ENCODE results near the gene PPP1R16B. TPM values are rescaled to one million over a fixed set of nuclear protein-coding genes. Genes with fewer than 3 reads are reported as not detected.
"Not testable (repeated sequence)": the region's sequence is repeated elsewhere in the genome, so short reads cannot be mapped to it uniquely, and the experiment has no call there.

Gene PPP1R16B
- polyA plus RNA-seq, 2 of the 4 experiments (the other 2 are of a cell fraction) = 0.17 to 0.31 TPM

DNA sequence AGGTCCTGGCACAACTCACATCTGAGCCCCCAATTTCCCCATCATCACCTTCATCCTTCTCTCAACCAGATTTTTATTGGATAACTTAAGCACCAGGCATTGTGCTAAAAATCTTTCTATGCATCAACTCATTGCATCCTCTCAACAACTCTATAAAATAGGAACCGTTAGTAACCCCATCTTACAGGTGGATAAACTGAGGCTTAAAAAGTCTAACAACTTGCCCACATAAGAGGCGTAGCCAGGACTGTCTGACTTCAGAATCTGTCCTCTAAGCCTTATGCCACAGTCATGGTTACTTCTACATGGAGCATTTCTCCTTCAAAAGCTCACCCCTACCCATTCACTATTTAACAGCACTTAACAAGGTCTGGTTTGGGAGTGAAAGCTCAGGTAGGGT lies 51.1 kb downstream of the PPP1R16B start:
- WGBS (ENCODE audit: missing lambda C conversion rate) = 72% methylated on average over 2 of the region's 2 CpGs
- TF ChIP-seq EHF (CRISPR knock-in tag; IDR thresholded peaks at IDR 0.05) = no peak
- TF ChIP-seq HDAC2 (IDR thresholded peaks at IDR 0.05) = no peak
- no peak for TF ChIP-seq RAD21 (conservative IDR thresholded peaks at IDR 0.05 in 1 of 2, IDR thresholded peaks at IDR 0.05 in 1 of 2)
- no peak for TF ChIP-seq KDM5A (IDR thresholded peaks at IDR 0.05)
- no peak for TF ChIP-seq CTCF (IDR thresholded peaks at IDR 0.05)
- TF ChIP-seq GATA3 (IDR thresholded peaks at IDR 0.05; ENCODE audit: borderline replicate concordance) = no peak
- no peak for TF ChIP-seq RFX5 (IDR thresholded peaks at IDR 0.05)
- no peak for TF ChIP-seq CHD2 (IDR thresholded peaks at IDR 0.05; ENCODE audit: low read length, partially characterized antibody)
- TF ChIP-seq E2F6 (IDR thresholded peaks at IDR 0.05; ENCODE audit: borderline replicate concordance, low read depth) = no peak
- TF ChIP-seq EP300 (IDR thresholded peaks at IDR 0.05) = no peak
- DNase-seq (ENCODE audit: low read depth in 1 of 2, low spot score in 1 of 2) = no peak
- ChIA-PET POLR2A (no interaction called here), CTCF (no interaction called here)
- FAIRE-seq = no peak
- H3K4me3 ChIP-seq = no peak overlapping the region
- ATAC-seq = no peak
- no peak overlapping the region for H3K27ac ChIP-seq
- no peaks in the 10 kb centered on the region for H3K9me3 ChIP-seq
- no peaks in the 10 kb centered on the region; the same call in 2 of the 3 replicates for H3K4me1 ChIP-seq
- H3K4me2 ChIP-seq = no peak overlapping the region

- no peaks in the 10 kb centered on the region; the same call in 2 of the 3 replicates for H3K4me1 ChIP-seq
- ATAC-seq (no peak), FAIRE-seq (no peak), DNase-seq (ENCODE audit: low read depth in 1 of 2, low spot score in 1 of 2) (no peak)
- CTCF ChIA-PET = interaction anchor here (0.7 to 3.2 kb wide), 4 partner anchors 9 to 51 kb away, joined by 3 to 10 read pairs (median 4); no protein-coding TSS in a partner anchor
- H3K9me3 ChIP-seq = no peaks in the 10 kb centered on the region
- H3K27ac ChIP-seq = no peak overlapping the region
- TF ChIP-seq ESRRA (IDR thresholded peaks at IDR 0.05; ENCODE audit: borderline replicate concordance, low read length) = no peak
- no peak for TF ChIP-seq ZC3H11A (IDR thresholded peaks at IDR 0.05)
- TF ChIP-seq PHF8 (IDR thresholded peaks at IDR 0.05; ENCODE audit: borderline replicate concordance, low read depth) = no peak
- TF ChIP-seq, protein P1, sequence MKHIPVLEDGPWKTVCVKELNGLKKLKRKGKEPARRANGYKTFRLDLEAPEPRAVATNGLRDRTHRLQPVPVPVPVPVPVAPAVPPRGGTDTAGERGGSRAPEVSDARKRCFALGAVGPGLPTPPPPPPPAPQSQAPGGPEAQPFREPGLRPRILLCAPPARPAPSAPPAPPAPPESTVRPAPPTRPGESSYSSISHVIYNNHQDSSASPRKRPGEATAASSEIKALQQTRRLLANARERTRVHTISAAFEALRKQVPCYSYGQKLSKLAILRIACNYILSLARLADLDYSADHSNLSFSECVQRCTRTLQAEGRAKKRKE (CRISPR knock-in tag; IDR thresholded peaks at IDR 0.05; ENCODE audit: low read depth) = no peak
- no peak for TF ChIP-seq RFX5 (IDR thresholded peaks at IDR 0.05)
- no peak for TF ChIP-seq CTCF (IDR thresholded peaks at IDR 0.05)
- no peak overlapping the region for H3K4me3 ChIP-seq
- H3K4me2 ChIP-seq = no peak overlapping the region
- POLR2A ChIA-PET = no interaction called here
- 56% methylated on average over 7 of the region's 7 CpGs for WGBS (ENCODE audit: missing lambda C conversion rate)
Observed at GRCh38 chr20:38857703-38858102, 52.2 kb downstream of the PPP1R16B start.

GRCh38 chr20:38859070-38859690 lies 53.7 kb downstream of the PPP1R16B start:
- Histone ChIP-seq H3K4me1 (no peaks in the 10 kb centered on the region; the same call in 2 of the 3 replicates), H3K4me2 (no peak overlapping the region), H3K9me3 (no peaks in the 10 kb centered on the region), H3K4me3 (no peak overlapping the region), H3K27ac (no peak overlapping the region)
- ATAC-seq (no peak), DNase-seq (ENCODE audit: low read depth in 1 of 2, low spot score in 1 of 2) (no peak), FAIRE-seq (no peak)
- 53% methylated on average over 8 of the region's 9 CpGs for WGBS (ENCODE audit: missing lambda C conversion rate)
- ChIA-PET POLR2A (no interaction called here), CTCF (interaction anchor here (0.8 to 4.6 kb wide), 7 partner anchors 12 to 52 kb away, joined by 3 to 14 read pairs (median 5); no protein-coding TSS in a partner anchor)
- no peak for TF ChIP-seq CEBPB (IDR thresholded peaks at IDR 0.05)
- TF ChIP-seq GATA3 (IDR thresholded peaks at IDR 0.05; ENCODE audit: borderline replicate concordance) = no peak
- no peak for TF ChIP-seq POLR2A (IDR thresholded peaks at IDR 0.05; ENCODE audit: low read length)
- no peak for TF ChIP-seq KDM1A (IDR thresholded peaks at IDR 0.05; ENCODE audit: low read depth)
- TF ChIP-seq HDAC2 (IDR thresholded peaks at IDR 0.05) = no peak
- TF ChIP-seq SMC3 (IDR thresholded peaks at IDR 0.05) = no peak

- H3K9me3 ChIP-seq; ATAC-seq; FAIRE-seq; POLR2A ChIA-PET; H3K27ac ChIP-seq; H3K4me1 ChIP-seq; H3K4me3 ChIP-seq; H3K4me2 ChIP-seq; DNase-seq (ENCODE audit: low read depth in 1 of 2, low spot score in 1 of 2): not testable (repeated sequence)
- CTCF ChIA-PET = interaction anchor here (0.8 to 4.6 kb wide), 8 partner anchors 11 to 187 kb away, joined by 3 to 14 read pairs (median 4); no protein-coding TSS in a partner anchor
- 74% methylated on average over 4 of the region's 4 CpGs for WGBS (ENCODE audit: missing lambda C conversion rate)
Observed at GRCh38 chr20:38859857-38860256, 54.4 kb downstream of the PPP1R16B start.

All from A549 (cell line).